Measurements from ENCODE around the gene PCGF3.

PCGF3 gene

DNA sequence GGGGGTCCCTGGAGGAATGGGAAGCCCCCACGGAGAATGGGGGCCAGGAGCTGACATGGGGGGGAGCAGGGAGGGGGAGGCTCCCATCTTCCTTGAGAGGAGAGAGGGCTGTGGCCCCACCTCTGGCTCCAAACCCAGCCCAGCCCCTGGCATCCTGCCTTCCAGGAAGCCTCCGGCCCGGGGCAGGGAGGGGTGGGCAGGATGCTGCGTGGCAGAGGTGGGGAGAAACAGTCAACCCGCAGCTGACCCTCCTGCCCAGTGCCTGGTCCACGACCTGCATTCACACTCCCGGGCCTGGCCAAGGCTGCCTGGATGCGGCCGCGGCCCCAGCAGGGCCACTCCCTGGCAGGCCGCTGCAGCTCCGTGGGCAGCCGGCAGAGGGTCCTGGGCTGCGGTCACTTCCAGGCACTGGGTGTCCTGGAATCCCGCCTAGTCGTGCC lies 81.2 kb downstream of the PCGF3 start:
- in situ Hi-C loops (cut with MboI; ENCODE audit: low pct_unique_long_range_greater_than_20kb, low sequenced_read_pairs, unreplicated experiment) = no loop called here
- DNase-seq (ENCODE audit: low spot score) = no peak
- TF ChIP-seq, protein P1, sequence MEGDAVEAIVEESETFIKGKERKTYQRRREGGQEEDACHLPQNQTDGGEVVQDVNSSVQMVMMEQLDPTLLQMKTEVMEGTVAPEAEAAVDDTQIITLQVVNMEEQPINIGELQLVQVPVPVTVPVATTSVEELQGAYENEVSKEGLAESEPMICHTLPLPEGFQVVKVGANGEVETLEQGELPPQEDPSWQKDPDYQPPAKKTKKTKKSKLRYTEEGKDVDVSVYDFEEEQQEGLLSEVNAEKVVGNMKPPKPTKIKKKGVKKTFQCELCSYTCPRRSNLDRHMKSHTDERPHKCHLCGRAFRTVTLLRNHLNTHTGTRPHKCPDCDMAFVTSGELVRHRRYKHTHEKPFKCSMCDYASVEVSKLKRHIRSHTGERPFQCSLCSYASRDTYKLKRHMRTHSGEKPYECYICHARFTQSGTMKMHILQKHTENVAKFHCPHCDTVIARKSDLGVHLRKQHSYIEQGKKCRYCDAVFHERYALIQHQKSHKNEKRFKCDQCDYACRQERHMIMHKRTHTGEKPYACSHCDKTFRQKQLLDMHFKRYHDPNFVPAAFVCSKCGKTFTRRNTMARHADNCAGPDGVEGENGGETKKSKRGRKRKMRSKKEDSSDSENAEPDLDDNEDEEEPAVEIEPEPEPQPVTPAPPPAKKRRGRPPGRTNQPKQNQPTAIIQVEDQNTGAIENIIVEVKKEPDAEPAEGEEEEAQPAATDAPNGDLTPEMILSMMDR (IDR thresholded peaks at IDR 0.05; ENCODE audit: extremely low read depth, insufficient read depth, missing control alignments) = no peak

DNA sequence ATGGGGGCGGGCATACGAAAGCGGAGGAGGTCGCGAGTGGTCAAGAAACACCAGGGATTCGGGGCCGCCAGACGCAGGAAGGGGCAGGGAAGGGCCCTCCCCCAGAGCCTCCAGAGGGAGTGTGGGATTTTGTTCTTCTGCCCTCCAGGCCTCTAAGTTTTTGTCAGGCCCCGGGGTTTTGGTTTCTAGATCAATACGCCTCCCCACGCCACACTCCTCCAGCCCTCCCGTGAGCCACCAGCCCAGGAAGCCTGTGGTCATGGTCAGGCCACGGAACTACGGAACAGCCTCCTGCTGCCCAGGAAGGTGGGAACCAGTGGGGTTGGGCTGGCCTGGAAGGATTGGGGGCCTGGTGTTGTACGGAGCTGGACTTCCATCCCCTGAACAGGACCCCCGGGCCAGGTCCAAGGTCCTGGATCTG lies 81.9 kb downstream of the PCGF3 start:
- TF ChIP-seq, protein P1 (IDR thresholded peaks at IDR 0.05; ENCODE audit: extremely low read depth, insufficient read depth, missing control alignments) = no peak
- in situ Hi-C loops (cut with MboI; ENCODE audit: low pct_unique_long_range_greater_than_20kb, low sequenced_read_pairs, unreplicated experiment) = no loop called here
- no peak for DNase-seq (ENCODE audit: low spot score)

DNA sequence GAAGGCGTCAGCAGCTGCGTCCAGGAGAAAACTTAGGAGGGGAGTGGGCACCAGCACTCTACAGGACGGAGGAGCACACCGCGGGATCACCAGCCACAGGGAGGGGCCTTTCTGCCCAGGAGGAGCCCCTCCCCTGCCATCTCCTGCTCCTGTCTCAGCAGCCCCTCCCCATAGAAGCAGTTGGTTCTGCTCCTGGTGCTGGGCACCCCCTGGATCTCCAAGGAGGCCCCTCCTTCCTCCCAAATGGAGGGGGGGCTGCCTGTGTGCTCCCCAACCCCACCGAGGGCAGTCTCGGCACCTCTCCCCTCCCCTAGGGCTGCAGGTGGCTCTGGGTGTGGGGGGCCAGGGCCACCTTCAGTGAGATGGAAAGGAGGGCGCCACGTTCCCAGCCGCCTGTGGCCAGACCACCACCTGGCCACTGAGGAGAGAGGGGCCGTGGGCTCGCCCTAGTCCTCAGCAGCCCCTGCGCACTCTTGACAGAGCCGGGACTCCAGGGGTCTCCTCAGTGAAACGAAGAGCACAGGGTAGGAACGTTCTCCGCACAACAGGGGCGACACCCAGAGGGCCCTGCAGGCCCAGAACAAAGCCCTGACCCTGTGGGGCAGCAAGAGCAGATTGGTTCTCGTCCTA lies 82.5 kb downstream of the PCGF3 start:
- no peak for DNase-seq (ENCODE audit: low spot score)
- TF ChIP-seq, protein P1 (IDR thresholded peaks at IDR 0.05; ENCODE audit: extremely low read depth, insufficient read depth, missing control alignments) = no peak
- in situ Hi-C loops (cut with MboI; ENCODE audit: low pct_unique_long_range_greater_than_20kb, low sequenced_read_pairs, unreplicated experiment) = no loop called here

DNA sequence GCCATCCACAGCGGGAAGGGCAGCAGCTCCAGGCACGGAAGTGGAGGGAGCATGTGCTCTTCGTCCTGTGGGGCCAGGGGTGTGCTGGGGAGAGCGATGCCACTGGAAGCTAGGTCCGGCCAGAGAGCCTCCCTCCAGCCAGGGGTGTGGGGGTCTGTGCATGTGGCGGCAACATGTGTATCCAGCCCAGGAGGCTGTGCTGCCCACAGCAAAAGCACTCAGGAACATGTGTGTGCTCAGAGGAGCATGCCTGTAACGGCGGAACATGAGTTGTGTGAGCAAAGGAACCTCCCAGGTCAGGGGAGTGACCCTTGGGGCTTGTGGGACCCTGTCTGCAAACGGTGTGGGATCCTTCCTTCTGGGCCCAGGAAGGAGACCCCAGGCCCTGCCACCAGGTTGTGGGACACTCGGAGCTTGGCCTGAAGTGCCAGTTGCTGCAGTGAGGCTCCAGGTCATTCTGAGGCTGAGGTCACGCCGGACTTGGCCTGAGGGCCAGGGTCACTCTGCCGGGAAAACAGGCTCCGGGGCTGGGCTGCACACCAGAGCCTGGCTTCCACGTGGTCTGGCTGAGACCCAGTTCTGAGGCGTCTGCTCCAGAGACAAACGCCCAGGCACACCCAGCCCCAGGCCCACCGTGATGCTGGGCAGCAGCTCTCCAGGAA lies 83.1 kb downstream of the PCGF3 start:
- no peak for DNase-seq (ENCODE audit: low spot score)
- in situ Hi-C loops (cut with MboI; ENCODE audit: low pct_unique_long_range_greater_than_20kb, low sequenced_read_pairs, unreplicated experiment) = no loop called here
- TF ChIP-seq, protein P1 (IDR thresholded peaks at IDR 0.05; ENCODE audit: extremely low read depth, insufficient read depth, missing control alignments) = no peak

DNA sequence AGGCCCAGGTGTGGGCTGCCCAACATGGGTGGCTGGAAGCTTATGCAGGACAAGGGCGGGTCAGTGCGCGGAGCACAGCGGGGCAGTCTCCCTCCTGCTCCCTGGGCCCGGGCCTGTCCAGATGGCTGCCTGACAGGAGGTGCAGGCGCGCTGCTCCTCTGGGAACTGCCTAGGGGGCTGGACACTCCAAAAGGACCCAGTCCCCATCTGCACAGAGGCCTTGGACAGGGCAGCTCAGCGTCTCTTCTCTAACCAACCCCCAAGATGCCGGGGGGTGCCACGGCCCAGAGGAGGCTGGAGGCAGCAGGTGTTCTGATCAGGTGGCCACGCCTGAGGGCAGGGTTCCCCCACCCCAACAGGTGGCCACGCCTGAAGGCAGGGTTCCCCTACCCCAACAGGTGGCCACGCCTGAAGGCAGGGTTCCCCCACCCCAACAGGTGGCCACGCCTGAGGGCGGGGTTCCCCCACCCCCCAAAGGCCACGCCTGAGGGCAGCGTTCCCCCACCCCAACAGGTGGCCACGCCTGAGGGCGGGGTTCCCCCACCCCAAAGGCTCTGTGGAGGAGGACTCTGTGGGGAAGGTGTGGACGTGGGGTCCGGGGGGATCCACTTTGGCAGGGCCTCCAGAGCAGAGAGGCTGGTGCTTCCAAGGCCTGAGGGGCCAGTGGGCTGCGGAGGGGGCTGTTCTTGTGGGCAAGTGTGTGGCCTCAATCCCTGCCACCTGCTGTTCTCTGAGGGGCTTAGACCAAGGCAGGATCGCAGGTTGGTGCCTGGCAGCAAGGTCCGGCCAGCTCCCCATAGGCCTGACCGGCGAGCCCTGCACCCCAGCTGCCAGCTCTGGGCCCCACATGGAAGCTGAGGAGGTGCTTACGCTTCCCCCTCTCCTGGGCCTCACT lies 84.2 kb downstream of the PCGF3 start:
- in situ Hi-C loops (cut with MboI; ENCODE audit: low pct_unique_long_range_greater_than_20kb, low sequenced_read_pairs, unreplicated experiment) = no loop called here
- DNase-seq (ENCODE audit: low spot score) = no peak
- TF ChIP-seq, protein P1 (IDR thresholded peaks at IDR 0.05; ENCODE audit: extremely low read depth, insufficient read depth, missing control alignments) = no peak

DNA sequence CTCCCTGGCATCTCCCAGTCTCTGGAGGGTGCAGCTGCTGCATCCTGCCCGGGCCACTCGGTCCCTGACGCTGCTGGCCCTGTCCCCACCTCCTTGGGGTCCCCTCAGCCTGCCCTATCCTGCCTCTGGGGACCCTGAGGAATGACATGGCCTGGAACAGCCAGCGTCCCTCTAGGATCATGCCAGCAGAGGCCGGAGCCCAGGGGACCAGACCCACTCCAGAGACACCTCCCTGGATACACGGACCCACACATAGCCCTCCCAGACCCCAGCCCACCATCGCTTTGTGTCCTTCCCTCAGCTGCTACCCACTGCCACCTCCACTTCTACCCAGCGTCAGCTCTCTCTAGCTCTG lies 84.8 kb downstream of the PCGF3 start:
- TF ChIP-seq, protein P1 (IDR thresholded peaks at IDR 0.05; ENCODE audit: extremely low read depth, insufficient read depth, missing control alignments) = no peak
- in situ Hi-C loops (cut with MboI; ENCODE audit: low pct_unique_long_range_greater_than_20kb, low sequenced_read_pairs, unreplicated experiment) = no loop called here
- DNase-seq (ENCODE audit: low spot score) = no peak

Measured in GM13977 (cell line).